GM12878 (cell line): ENCODE results near the gene CSTB. TPM values are rescaled to one million over a fixed set of nuclear protein-coding genes. Genes with fewer than 3 reads are reported as not detected.

Experiments used
- ATAC-seq: fragments of 200-7000 bp; cut with Tn5 transposase; 3 replicates; pipeline ENCODE4 v1.9.1; 2020; ENCODE audit warnings: mild to moderate bottlenecking, moderate library complexity
- BruUV-seq: library from RNA; stranded (reverse); fragments of 400-500 nt; replicated peaks from 2 replicates; lab custom pipeline; 2021; lab: Mats Ljungman, UMichigan
- CTCF ChIA-PET: fragments of 300-600 bp; sonication (Branson Sonifier 250); formaldehyde crosslinking; extraction: SDS; loops from one replicate; lab custom pipeline; 2021; ENCODE audit warnings: inconsistent platforms; lab: Yijun Ruan, JAX
- POLR2A ChIA-PET: fragments of 350-600 bp; formaldehyde crosslinking; extraction: SDS; loops from one replicate; lab custom pipeline; 2021; ENCODE audit warnings: inconsistent platforms; lab: Charles Lee
- RAD21 ChIA-PET: fragments of 300-600 bp; sonication (Branson Sonifier 250); formaldehyde crosslinking; loops from one replicate; lab custom pipeline; 2023; ENCODE audit warnings: antibody characterized with exemption; ENCODE audit not compliant: unreplicated experiment; lab: Charles Lee
- SMC1A ChIA-PET: fragments of 300-600 bp; sonication (Branson Sonifier 250); formaldehyde crosslinking; loops from one replicate; lab custom pipeline; 2023; ENCODE audit not compliant: unreplicated experiment, uncharacterized antibody; lab: Charles Lee
- DNase-seq: peaks from one replicate; pipeline ENCODE4 v3.0.0-alpha.2; 2011; ENCODE audit warnings: low read depth, low spot score
- FAIRE-seq: peaks from 3 replicates; lab custom pipeline; 2011; peaks lifted over from hg19 to GRCh38; lab: Jason Lieb, UNC
- H2AFZ ChIP-seq: 2 replicates; pipeline ENCODE4 v1.6.0; 2011; ENCODE audit warnings: low read depth, low read length, control low read depth; ENCODE audit not compliant: control insufficient read depth
- H3K27ac ChIP-seq: 2 replicates; pipeline ENCODE4 v1.5.1; 2011; ENCODE audit warnings: control low read depth; ENCODE audit not compliant: control insufficient read depth, insufficient read depth
- H3K27me3 ChIP-seq, 2 experiments: replicated peaks in 1 of 2; 2 replicates each; pipeline versions ENCODE4 v1.6.0 to v1.6.1; 2011; ENCODE audit warnings: low read length in 1 of 2; ENCODE audit not compliant: control insufficient read depth in 2 of 2, insufficient read depth in 2 of 2
- H3K36me3 ChIP-seq, 2 experiments: 2 replicates each; pipeline ENCODE4 v1.5.1; 2011; ENCODE audit warnings: low read length in 1 of 2; ENCODE audit not compliant: control insufficient read depth in 2 of 2, insufficient read depth in 2 of 2
- H3K4me1 ChIP-seq: 2 replicates; pipeline ENCODE4 v1.6.1; 2011; ENCODE audit warnings: mild to moderate bottlenecking, low read length, moderate library complexity, mixed read lengths; ENCODE audit not compliant: control insufficient read depth, insufficient read depth
- H3K4me2 ChIP-seq: 2 replicates; pipeline ENCODE4 v1.6.0; 2011; ENCODE audit warnings: control low read depth; ENCODE audit not compliant: control insufficient read depth, insufficient read depth
- H3K4me3 ChIP-seq: fragments of 200-600 bp; sonication (generic); 2 replicates; pipeline ENCODE4 v1.5.1; 2016
- H3K79me2 ChIP-seq: 2 replicates; pipeline ENCODE4 v1.6.0; 2011; ENCODE audit warnings: low read length; ENCODE audit not compliant: control insufficient read depth, insufficient read depth
- H3K9ac ChIP-seq: 2 replicates; pipeline ENCODE4 v1.8.0; 2011; ENCODE audit warnings: low read length, control low read depth, mixed read lengths; ENCODE audit not compliant: control insufficient read depth, insufficient read depth
- H3K9me3 ChIP-seq: replicated peaks from 3 replicates; pipeline ENCODE4 v1.5.1; 2011; ENCODE audit warnings: mild to moderate bottlenecking, low read length; ENCODE audit not compliant: control insufficient read depth, insufficient read depth
- H4K20me1 ChIP-seq: 2 replicates; pipeline ENCODE4 v1.6.0; 2011; ENCODE audit not compliant: control insufficient read depth, insufficient read depth
- BACH1 ChIP-seq: fragments of 450-650 bp; IDR thresholded peaks from 2 replicates; pipeline ENCODE4 v1.6.1; 2017; ENCODE audit warnings: mild to moderate bottlenecking, borderline replicate concordance
- BCL11A ChIP-seq: IDR thresholded peaks from 2 replicates; pipeline ENCODE4 v1.6.1; 2011; ENCODE audit warnings: low read depth, low read length
- BCL3 ChIP-seq: IDR thresholded peaks from 2 replicates; pipeline ENCODE4 v1.6.1; 2011; ENCODE audit warnings: borderline replicate concordance, low read depth, mild to moderate bottlenecking, moderate library complexity, low read length; ENCODE audit not compliant: insufficient read depth, poor library complexity, severe bottlenecking
- ELK1 ChIP-seq: IDR thresholded peaks from 2 replicates; pipeline ENCODE4 v1.6.1; 2012; ENCODE audit warnings: low read depth, low read length, improper control_type of control experiment
- GABPA ChIP-seq: IDR thresholded peaks from 2 replicates; pipeline ENCODE4 v1.6.1; 2014; ENCODE audit warnings: antibody characterized with exemption, low read depth, mild to moderate bottlenecking, inconsistent platforms
- HDAC6 ChIP-seq: fragments of 200-600 bp; sonication (generic); IDR thresholded peaks from one replicate; pipeline ENCODE4 v1.8.0; 2017; ENCODE audit warnings: antibody characterized with exemption; ENCODE audit not compliant: unreplicated experiment
- IKZF2 ChIP-seq, 2 experiments: fragments of 450-650 bp; IDR thresholded peaks; 2 replicates each; pipeline ENCODE4 v1.6.1; 2017; ENCODE audit warnings: mild to moderate bottlenecking in 2 of 2, moderate library complexity in 2 of 2
- NFYB ChIP-seq: IDR thresholded peaks from 2 replicates; pipeline ENCODE4 v1.6.1; 2011; ENCODE audit warnings: low read depth, mild to moderate bottlenecking, low read length, improper control_type of control experiment, moderate library complexity; ENCODE audit not compliant: insufficient read depth
- NR2C2 ChIP-seq: IDR thresholded peaks from 2 replicates; pipeline ENCODE4 v1.6.1; 2011; ENCODE audit warnings: borderline replicate concordance, low read depth; ENCODE audit not compliant: control insufficient read depth, insufficient read length
- POLR2AphosphoS5 ChIP-seq: IDR thresholded peaks from 2 replicates; pipeline ENCODE4 v1.6.1; 2011; ENCODE audit warnings: mild to moderate bottlenecking, low read length, inconsistent platforms
- RAD21 ChIP-seq: IDR thresholded peaks from 2 replicates; pipeline ENCODE4 v1.6.1; 2011; ENCODE audit warnings: mild to moderate bottlenecking, low read depth, low read length, moderate library complexity; ENCODE audit not compliant: insufficient read depth
- RBBP5 ChIP-seq: fragments of 200-600 bp; sonication (generic); conservative IDR thresholded peaks from 2 replicates; pipeline ENCODE4 v1.6.1; 2016
- SKIL ChIP-seq: fragments of 450-650 bp; IDR thresholded peaks from 2 replicates; pipeline ENCODE4 v1.6.1; 2017; ENCODE audit warnings: mild to moderate bottlenecking, low read depth, inconsistent platforms; ENCODE audit not compliant: poor library complexity, severe bottlenecking
- SMARCA5 ChIP-seq: fragments of 450-650 bp; IDR thresholded peaks from 2 replicates; pipeline ENCODE4 v1.6.1; 2017; ENCODE audit warnings: mild to moderate bottlenecking
- SREBF2 ChIP-seq: IDR thresholded peaks from 2 replicates; pipeline ENCODE4 v1.6.1; 2012; ENCODE audit warnings: mild to moderate bottlenecking, low read length
- SUZ12 ChIP-seq: fragments of 200-600 bp; sonication (generic); IDR thresholded peaks from one replicate; pipeline ENCODE4 v1.6.1; 2018; ENCODE audit warnings: antibody characterized with exemption, mild to moderate bottlenecking; ENCODE audit not compliant: unreplicated experiment
- USF2 ChIP-seq: IDR thresholded peaks from 2 replicates; pipeline ENCODE4 v1.6.1; 2011; ENCODE audit warnings: low read depth, low read length, improper control_type of control experiment, borderline replicate concordance
- WGBS: methylation state at CpG from one replicate; pipeline ENCODE4 v1.1.6; 2016; ENCODE audit warnings: low lambda C conversion rate; ENCODE audit not compliant: insufficient replicate concordance, insufficient coverage; ENCODE audit errors: missing lambda C conversion rate; 5-methylcytosine and 5-hydroxymethylcytosine counted together
- in situ Hi-C: fragments of 300-500 bp; cut with MboI; formaldehyde crosslinking; loops from 9 replicates; pipeline ENCODE4 v1.14.3; 2018; ENCODE audit warnings: mixed read lengths
- intact Hi-C: fragments of 100-400 bp; cut with micrococcal nuclease; formaldehyde crosslinking; loops from one replicate; pipeline ENCODE4 v1.14.2; 2022; ENCODE audit not compliant: unreplicated experiment
- polyA plus RNA-seq, 11 experiments: library from polyadenylated mRNA; depleted of rRNA in 4 of 11; unstranded in 6 of 11; stranded (reverse) in 5 of 11; fragments of >200 nt; fragmentation: Nextera tagmentation in 4 of 11; fragmentation: Illumina TruSeq in 1 of 11; extraction: Ambion mirVana in 4 of 11; extraction: Trizol in 1 of 11; gene quantifications; 1 replicate in 1 of 11; 2 replicates in 10 of 11; pipeline versions ENCODE4 v1.2.1 to v1.2.3, GENCODE V29; 2011 to 2016; ENCODE audit warnings: inconsistent platforms in 2 of 11, missing spikeins in 2 of 11, low read depth in 1 of 11
- total RNA-seq, 4 experiments: library from RNA; depleted of rRNA in 3 of 4; stranded (reverse); fragments of >200 nt in 3 of 4; fragmentation: Illumina TruSeq in 1 of 4; extraction: Trizol in 1 of 4; gene quantifications; 2 replicates each; pipeline versions ENCODE4 v1.2.1 to v1.2.3, GENCODE V29; 2013 to 2021

The CSTB gene
- total and polyA plus RNA-seq, 10 of the 15 experiments (the other 5 are each of a cell fraction or from before 2014, with no cell fraction given) = 12.5 to 82.7 (median 41.9) TPM

GRCh38 chr21:43766734-43767497 is 9.2 kb downstream of the CSTB start:
- POLR2A ChIA-PET = no interaction called here
- H3K27me3 ChIP-seq = no peaks in the 10 kb centered on the region
- H3K9me3 ChIP-seq = peaks cover 2% of the 10 kb centered on the region; the same call in 1 of the 3 replicates
- H4K20me1 ChIP-seq = no peaks in the 10 kb centered on the region
- intact Hi-C loops (no loop called here), in situ Hi-C loops (no loop called here)
- DNase-seq = no peak
- no peaks in the 10 kb centered on the region for H3K4me1 ChIP-seq
- WGBS = 90% methylated on average over 34 of the region's 34 CpGs
- RAD21 ChIA-PET = no interaction called here
- FAIRE-seq = no peak
- no peak overlapping the region for H3K9ac ChIP-seq
- H3K36me3 ChIP-seq = no peaks in the 10 kb centered on the region
- no peaks in the 10 kb centered on the region for H3K79me2 ChIP-seq
- CTCF ChIA-PET = no interaction called here
- no peak overlapping the region for H3K4me2 ChIP-seq
- BruUV-seq = no TSS peak
- H3K27ac ChIP-seq = no peak overlapping the region
- H2AFZ ChIP-seq = no peak overlapping the region
- SMC1A ChIA-PET = no interaction called here
- no peak for ATAC-seq
- no peak overlapping the region for H3K4me3 ChIP-seq
- TF ChIP-seq POLR2AphosphoS5 (peak; percentile 38; the same call in 1 of the 2 replicates), BACH1 (no peak), HDAC6 (no peak), NFYB (no peak), BCL3 (peak; percentile 93), NR2C2 (peak; percentile 35), SREBF2 (no peak), RBBP5 (no peak), SKIL (no peak), USF2 (no peak), SMARCA5 (no peak), RAD21 (no peak), IKZF2 (IDR thresholded peaks at IDR 0.05) (no peak), GABPA (no peak), ELK1 (no peak), SUZ12 (no peak), BCL11A (no peak)
